Liver (tissue), 9 donors: ENCODE data around the gene CRISPLD2. TPM values are rescaled to one million over a fixed set of nuclear protein-coding genes. Genes with fewer than 3 reads are reported as not detected.

Experiments
- DNase-seq: peaks from one replicate; pipeline ENCODE4 v3.0.0-alpha.2; 2017; ENCODE audit warnings: low spot score
- H3K27ac ChIP-seq, 2 donors: one replicate each; pipeline ENCODE4 v1.7.0; 2013; ENCODE audit warnings: inconsistent platforms in 2 of 2, low read length in 2 of 2, control low read depth in 1 of 2, low read depth in 1 of 2, mild to moderate bottlenecking in 1 of 2
- H3K27me3 ChIP-seq, 4 donors: one replicate each; pipeline versions ENCODE4 v1.6.1 to v1.7.0; 2013; ENCODE audit warnings: low read length in 3 of 4, inconsistent platforms in 1 of 4, mild to moderate bottlenecking in 1 of 4, moderate library complexity in 1 of 4; ENCODE audit not compliant: control insufficient read depth in 4 of 4, insufficient read depth in 4 of 4
- H3K36me3 ChIP-seq, 4 donors: one replicate each; pipeline versions ENCODE4 v1.6.1 to v1.7.0; 2013; ENCODE audit warnings: low read length in 3 of 4, mild to moderate bottlenecking in 3 of 4, low read depth in 1 of 4, moderate library complexity in 1 of 4; ENCODE audit not compliant: control insufficient read depth in 4 of 4, insufficient read depth in 3 of 4
- H3K4me1 ChIP-seq, 4 donors: one replicate each; pipeline versions ENCODE4 v1.6.1 to v1.7.0; 2013; ENCODE audit warnings: low read length in 3 of 4, mild to moderate bottlenecking in 3 of 4, moderate library complexity in 1 of 4; ENCODE audit not compliant: control insufficient read depth in 4 of 4, insufficient read depth in 4 of 4
- H3K4me3 ChIP-seq, 3 donors: one replicate each; pipeline versions ENCODE4 v1.6.1 to v1.7.0; 2013; ENCODE audit warnings: low read length in 3 of 3, control low read depth in 1 of 3, low read depth in 1 of 3, mild to moderate bottlenecking in 1 of 3
- H3K9ac ChIP-seq, 2 donors: one replicate each; pipeline ENCODE4 v1.7.0; 2013; ENCODE audit warnings: low read length in 2 of 2, mild to moderate bottlenecking in 2 of 2, moderate library complexity in 2 of 2, control low read depth in 1 of 2, low read depth in 1 of 2
- H3K9me3 ChIP-seq, 4 donors: one replicate each; pipeline versions ENCODE4 v1.6.1 to v1.7.0; 2013; ENCODE audit warnings: low read length in 3 of 4; ENCODE audit not compliant: control insufficient read depth in 4 of 4
- ATF3 ChIP-seq: IDR thresholded peaks from 2 replicates; pipeline ENCODE4 v1.6.1; 2016; ENCODE audit warnings: antibody characterized with exemption
- CTCF ChIP-seq: fragments of 150-350 bp; IDR thresholded peaks from 2 replicates; pipeline ENCODE4 v1.5.1; 2017; ENCODE audit warnings: improper control_type of control experiment, low read depth, low read length; ENCODE audit not compliant: missing input control
- EGR1 ChIP-seq, 2 donors: IDR thresholded peaks; 2 replicates each; pipeline ENCODE4 v1.6.1; 2016 to 2018; ENCODE audit warnings: antibody characterized with exemption in 2 of 2, low read depth in 2 of 2
- FOXA1 ChIP-seq: IDR thresholded peaks from 2 replicates; pipeline ENCODE4 v1.6.1; 2016; ENCODE audit warnings: antibody characterized with exemption
- FOXA2 ChIP-seq: IDR thresholded peaks from 2 replicates; pipeline ENCODE4 v1.6.1; 2016; ENCODE audit warnings: antibody characterized with exemption
- GABPA ChIP-seq, 2 donors: IDR thresholded peaks in 1 of 2; conservative IDR thresholded peaks in 1 of 2; 2 replicates each; pipeline ENCODE4 v1.6.1; 2016; ENCODE audit warnings: antibody characterized with exemption in 2 of 2, mild to moderate bottlenecking in 1 of 2, moderate library complexity in 1 of 2
- HNF4A ChIP-seq, 2 donors: conservative IDR thresholded peaks; 2 replicates each; pipeline ENCODE4 v1.6.1; 2016; ENCODE audit warnings: antibody characterized with exemption in 2 of 2, mild to moderate bottlenecking in 2 of 2
- HNF4G ChIP-seq: IDR thresholded peaks from 2 replicates; pipeline ENCODE4 v1.6.1; 2016; ENCODE audit warnings: antibody characterized with exemption
- MAX ChIP-seq: IDR thresholded peaks from 2 replicates; pipeline ENCODE4 v1.6.1; 2016; ENCODE audit warnings: antibody characterized with exemption
- NR2F2 ChIP-seq: IDR thresholded peaks from 2 replicates; pipeline ENCODE4 v1.6.1; 2016; ENCODE audit warnings: antibody characterized with exemption
- RAD21 ChIP-seq, 2 donors: IDR thresholded peaks; 2 replicates each; pipeline ENCODE4 v1.6.1; 2016; ENCODE audit warnings: antibody characterized with exemption in 2 of 2, mild to moderate bottlenecking in 2 of 2
- REST ChIP-seq: IDR thresholded peaks from 2 replicates; pipeline ENCODE4 v1.6.1; 2016; ENCODE audit warnings: antibody characterized with exemption, mild to moderate bottlenecking
- RXRA ChIP-seq, 2 donors: IDR thresholded peaks; 2 replicates each; pipeline ENCODE4 v1.6.1; 2017 to 2018; ENCODE audit warnings: antibody characterized with exemption in 2 of 2, mild to moderate bottlenecking in 1 of 2
- SP1 ChIP-seq: IDR thresholded peaks from 2 replicates; pipeline ENCODE4 v1.6.1; 2018; ENCODE audit warnings: antibody characterized with exemption, mild to moderate bottlenecking
- TAF1 ChIP-seq: conservative IDR thresholded peaks from 2 replicates; pipeline ENCODE4 v1.6.1; 2016; ENCODE audit warnings: antibody characterized with exemption, mild to moderate bottlenecking
- YY1 ChIP-seq: IDR thresholded peaks from 2 replicates; pipeline ENCODE4 v1.6.1; 2016; ENCODE audit warnings: antibody characterized with exemption, mild to moderate bottlenecking
- ZBTB33 ChIP-seq: IDR thresholded peaks from 2 replicates; pipeline ENCODE4 v1.6.1; 2016; ENCODE audit warnings: antibody characterized with exemption
- WGBS: extraction: QIAGEN DNeasy Blood & Tissue Kit; methylation state at CpG from one replicate; pipeline ENCODE4 v1.1.7; 2013; 5-methylcytosine and 5-hydroxymethylcytosine counted together
- polyA plus RNA-seq, 2 donors: library from polyadenylated mRNA; stranded (reverse) in 1 of 2; unstranded in 1 of 2; fragments of 200-250 nt in 1 of 2; fragments of >200 nt in 1 of 2; fragmentation: Nextera tagmentation in 1 of 2; extraction: Ambion mirVana in 1 of 2; gene quantifications; one replicate each; pipeline versions ENCODE4 v1.2.1 to v1.2.3, GENCODE V29; 2013 to 2015
- total RNA-seq, 2 donors: library from RNA; depleted of rRNA; stranded (reverse); fragments of >200 nt; gene quantifications; one replicate each; pipeline ENCODE4 v1.2.3, GENCODE V29; 2014
- donor health status: healthy.
- donor health status: healthy.
- donor health status: healthy.
- donor health status: healthy.
- donor health status: healthy.

CRISPLD2 gene
- total and polyA plus RNA-seq, 4 donors = 2.6 to 14.8 (median 4.1) TPM

- no peak for DNase-seq
- H3K27me3 ChIP-seq = no peaks in the 10 kb centered on the region
- no peaks in the 10 kb centered on the region for H3K4me1 ChIP-seq
- no peak overlapping the region for H3K4me3 ChIP-seq
- WGBS = 61% methylated on average over 9 of the region's 9 CpGs
- no peaks in the 10 kb centered on the region for H3K36me3 ChIP-seq
- no peak for TF ChIP-seq GABPA (IDR thresholded peaks at IDR 0.05 in 1 of 2, conservative IDR thresholded peaks at IDR 0.05 in 1 of 2)
- TF ChIP-seq NR2F2 = no peak
- TF ChIP-seq FOXA1 = no peak
- H3K9me3 ChIP-seq = no peaks in the 10 kb centered on the region
- no peak overlapping the region for H3K9ac ChIP-seq
- H3K27ac ChIP-seq = no peak overlapping the region
These were observed 65.6 kb downstream of the CRISPLD2 start for GRCh38 chr16:84885342-84885910.

GRCh38 chr16:84886497-84887090 is 66.8 kb downstream of the CRISPLD2 start:
- no peaks in the 10 kb centered on the region for H3K9me3 ChIP-seq
- DNase-seq = no peak

More at GRCh38 chr16:84886497-84887090, 66.8 kb downstream of the CRISPLD2 start:
- no peaks in the 10 kb centered on the region for H3K4me1 ChIP-seq
- H3K4me3 ChIP-seq = no peak overlapping the region
- 89% methylated on average over 11 of the region's 11 CpGs for WGBS
- H3K36me3 ChIP-seq = no peaks in the 10 kb centered on the region
- H3K27me3 ChIP-seq = no peaks in the 10 kb centered on the region
- H3K27ac ChIP-seq = no peak overlapping the region
- H3K9ac ChIP-seq = no peak overlapping the region
- no peak for TF ChIP-seq ATF3
- no peak for TF ChIP-seq FOXA1
- TF ChIP-seq EGR1 (IDR thresholded peaks at IDR 0.05; ENCODE audit: low read depth in 2 of 2) = no peak
- no peak for TF ChIP-seq GABPA (IDR thresholded peaks at IDR 0.05 in 1 of 2, conservative IDR thresholded peaks at IDR 0.05 in 1 of 2)
- TF ChIP-seq RAD21 (IDR thresholded peaks at IDR 0.05) = no peak
- no peak for TF ChIP-seq HNF4A (conservative IDR thresholded peaks at IDR 0.05)
- TF ChIP-seq HNF4G = no peak
- TF ChIP-seq YY1 = no peak
- TF ChIP-seq TAF1 = no peak
- no peak for TF ChIP-seq RXRA (IDR thresholded peaks at IDR 0.05)
- TF ChIP-seq NR2F2 = no peak
- no peak for TF ChIP-seq REST
- TF ChIP-seq CTCF = no peak
- TF ChIP-seq SP1 = no peak
- no peak for TF ChIP-seq ZBTB33
- no peak for TF ChIP-seq FOXA2
- no peak for TF ChIP-seq MAX
